WTC11 (cell line): Measurements from ENCODE around the gene ZXDC. TPM values are rescaled to one million over a fixed set of nuclear protein-coding genes. Genes with fewer than 3 reads are reported as not detected.

ENCODE experiments used
- ATAC-seq: fragments of 200-7000 bp; cut with Tn5 transposase; 2 replicates; pipeline ENCODE4 v1.10.0; 2021; ENCODE audit warnings: mild to moderate bottlenecking, moderate library complexity
- CTCF ChIA-PET: fragments of 300-600 bp; sonication (Branson Sonifier 250); formaldehyde crosslinking; loops from one replicate; lab custom pipeline; 2021; ENCODE audit warnings: antibody characterized with exemption; lab: Charles Lee
- POLR2A ChIA-PET: fragments of 350-600 bp; sonication (Branson Sonifier 250); formaldehyde crosslinking; loops from one replicate; lab custom pipeline; 2021; ENCODE audit warnings: antibody characterized with exemption; lab: Charles Lee
- DNase-seq: peaks from one replicate; pipeline ENCODE4 v3.0.0; 2021; ENCODE audit warnings: low spot score
- H3K27ac Mint-ChIP-seq: 2 replicates; pipeline ENCODE4 v1.8.0; 2021; ENCODE audit warnings: mixed read lengths
- H3K27me3 Mint-ChIP-seq: 2 replicates; pipeline ENCODE4 v1.8.0; 2021; ENCODE audit warnings: low read depth, mild to moderate bottlenecking, moderate library complexity, mixed read lengths
- H3K36me3 Mint-ChIP-seq: 2 replicates; pipeline ENCODE4 v1.8.0; 2021; ENCODE audit warnings: mixed read lengths
- H3K4me1 Mint-ChIP-seq: 2 replicates; pipeline ENCODE4 v1.8.0; 2022; ENCODE audit warnings: mixed read lengths
- H3K4me3 Mint-ChIP-seq: 2 replicates; pipeline ENCODE4 v1.8.0; 2021; ENCODE audit warnings: mild to moderate bottlenecking, moderate library complexity, mixed read lengths
- H3K9me3 Mint-ChIP-seq: 2 replicates; pipeline ENCODE4 v1.8.0; 2021; ENCODE audit warnings: mixed read lengths
- ATF1 ChIP-seq: sonication (generic); formaldehyde crosslinking; IDR thresholded peaks from 2 replicates; pipeline ENCODE4 v1.8.1; 2023; ENCODE audit warnings: mild to moderate bottlenecking, moderate library complexity, missing genetic modification reagents
- CREM ChIP-seq: sonication (generic); formaldehyde crosslinking; IDR thresholded peaks from 2 replicates; pipeline ENCODE4 v1.8.1; 2022; ENCODE audit warnings: mild to moderate bottlenecking, missing genetic modification reagents, moderate library complexity
- FOXK1 ChIP-seq: sonication (generic); formaldehyde crosslinking; IDR thresholded peaks from 2 replicates; pipeline ENCODE4 v1.8.0; 2022; ENCODE audit warnings: mild to moderate bottlenecking, moderate library complexity, missing genetic modification reagents
- NR3C1 ChIP-seq: sonication (generic); formaldehyde crosslinking; conservative IDR thresholded peaks from 2 replicates; pipeline ENCODE4 v1.8.1; 2023; ENCODE audit warnings: low read depth, mild to moderate bottlenecking, missing genetic modification reagents
- RORB ChIP-seq: fragments of 250-450 bp; sonication (Bioruptor Pico); IDR thresholded peaks from 2 replicates; pipeline ENCODE4 v1.9.0; 2021; ENCODE audit warnings: mild to moderate bottlenecking
- TCF7 ChIP-seq: sonication (generic); formaldehyde crosslinking; IDR thresholded peaks from 2 replicates; pipeline ENCODE4 v1.8.0; 2022; ENCODE audit warnings: mild to moderate bottlenecking, low read depth, missing genetic modification reagents, moderate library complexity
- TEAD1 ChIP-seq: sonication (generic); formaldehyde crosslinking; IDR thresholded peaks from 2 replicates; pipeline ENCODE4 v1.8.0; 2022; ENCODE audit warnings: mild to moderate bottlenecking, missing genetic modification reagents
- ZNF232 ChIP-seq: sonication (generic); formaldehyde crosslinking; IDR thresholded peaks from 2 replicates; pipeline ENCODE4 v1.8.0; 2022; ENCODE audit warnings: mild to moderate bottlenecking, missing genetic modification reagents
- ZNF317 ChIP-seq: sonication (generic); formaldehyde crosslinking; IDR thresholded peaks from 2 replicates; pipeline ENCODE4 v1.8.1; 2023; ENCODE audit warnings: low read depth, mild to moderate bottlenecking, moderate library complexity, missing genetic modification reagents, borderline replicate concordance
- total RNA-seq: library from RNA; stranded (reverse); gene quantifications from 3 replicates; pipeline ENCODE4 v1.2.3, GENCODE V29; 2021
- TF ChIP-seq, protein P1 (sequence below): fragments of 250-450 bp; sonication (Bioruptor Pico); IDR thresholded peaks from 2 replicates; pipeline ENCODE4 v2.1.2; 2022; ENCODE audit warnings: mild to moderate bottlenecking, moderate library complexity
- TF ChIP-seq, protein P2 (sequence below): sonication (generic); formaldehyde crosslinking; IDR thresholded peaks from 2 replicates; pipeline ENCODE4 v1.8.1; 2023; ENCODE audit warnings: mild to moderate bottlenecking, missing genetic modification reagents, moderate library complexity
- TF ChIP-seq, protein P3 (sequence below): sonication (generic); formaldehyde crosslinking; IDR thresholded peaks from 2 replicates; pipeline ENCODE4 v1.8.1; 2023; ENCODE audit warnings: mild to moderate bottlenecking, missing genetic modification reagents
- TF ChIP-seq, protein P4 (sequence below): sonication (generic); formaldehyde crosslinking; IDR thresholded peaks from 2 replicates; pipeline ENCODE4 v1.8.1; 2023; ENCODE audit warnings: mild to moderate bottlenecking, moderate library complexity, missing genetic modification reagents
- TF ChIP-seq, protein P5 (sequence below): fragments of 250-450 bp; sonication (Bioruptor Pico); IDR thresholded peaks from 2 replicates; pipeline ENCODE4 v1.9.0; 2021; ENCODE audit warnings: mild to moderate bottlenecking
- TF ChIP-seq, protein P6 (sequence below): sonication (generic); formaldehyde crosslinking; IDR thresholded peaks from 2 replicates; pipeline ENCODE4 v1.8.1; 2022; ENCODE audit warnings: mild to moderate bottlenecking, moderate library complexity, missing genetic modification reagents
- TF ChIP-seq, protein P7 (sequence below): fragments of 250-450 bp; sonication (Bioruptor Pico); IDR thresholded peaks from 2 replicates; pipeline ENCODE4 v1.9.0; 2021; ENCODE audit warnings: mild to moderate bottlenecking
- TF ChIP-seq, protein P8 (sequence below): sonication (generic); formaldehyde crosslinking; IDR thresholded peaks from 2 replicates; pipeline ENCODE4 v1.8.1; 2022; ENCODE audit warnings: mild to moderate bottlenecking, missing genetic modification reagents, moderate library complexity, borderline replicate concordance

ZXDC gene
- total RNA-seq, 1 experiment from 2014 or later: 34.7 TPM

DNA sequence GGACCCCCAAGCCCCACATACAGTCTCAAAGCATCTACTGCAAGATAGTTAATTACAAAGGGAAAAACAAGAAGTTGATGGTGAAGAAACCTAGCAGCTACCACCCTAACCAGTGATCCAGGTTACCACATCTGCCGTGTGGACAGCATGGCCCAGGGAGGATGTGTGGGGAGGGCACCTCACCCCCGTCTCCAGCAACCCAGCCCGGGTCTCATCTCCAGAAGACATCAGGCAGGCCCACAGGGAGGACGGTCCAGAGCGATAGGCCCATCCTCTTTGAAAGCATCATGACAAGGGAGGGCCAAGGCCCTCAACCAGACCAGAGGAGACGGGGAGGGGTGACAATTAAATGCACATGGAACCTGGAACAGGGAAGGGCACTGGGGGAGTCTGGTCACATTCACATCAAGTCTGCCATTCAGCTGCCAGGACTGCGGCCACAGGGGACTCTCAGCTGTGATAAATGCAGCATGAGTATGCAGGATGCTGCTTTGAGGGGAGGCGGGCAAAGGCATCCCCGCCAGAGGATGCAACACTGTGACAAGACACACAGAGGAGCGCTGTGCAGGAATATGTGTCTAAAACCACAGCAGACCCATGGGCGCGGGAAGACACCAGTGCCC lies 18.8 kb downstream of the ZXDC start:
- TF ChIP-seq TEAD1 (CRISPR knock-in tag) (no peak), CREM (CRISPR knock-in tag) (no peak), NR3C1 (no peak)
- TF ChIP-seq, protein P1, sequence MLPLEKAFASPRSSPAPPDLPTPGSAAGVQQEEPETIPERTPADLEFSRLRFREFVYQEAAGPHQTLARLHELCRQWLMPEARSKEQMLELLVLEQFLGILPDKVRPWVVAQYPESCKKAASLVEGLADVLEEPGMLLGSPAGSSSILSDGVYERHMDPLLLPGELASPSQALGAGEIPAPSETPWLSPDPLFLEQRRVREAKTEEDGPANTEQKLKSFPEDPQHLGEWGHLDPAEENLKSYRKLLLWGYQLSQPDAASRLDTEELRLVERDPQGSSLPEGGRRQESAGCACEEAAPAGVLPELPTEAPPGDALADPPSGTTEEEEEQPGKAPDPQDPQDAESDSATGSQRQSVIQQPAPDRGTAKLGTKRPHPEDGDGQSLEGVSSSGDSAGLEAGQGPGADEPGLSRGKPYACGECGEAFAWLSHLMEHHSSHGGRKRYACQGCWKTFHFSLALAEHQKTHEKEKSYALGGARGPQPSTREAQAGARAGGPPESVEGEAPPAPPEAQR (CRISPR knock-in tag): no peak
- TF ChIP-seq, protein P2, sequence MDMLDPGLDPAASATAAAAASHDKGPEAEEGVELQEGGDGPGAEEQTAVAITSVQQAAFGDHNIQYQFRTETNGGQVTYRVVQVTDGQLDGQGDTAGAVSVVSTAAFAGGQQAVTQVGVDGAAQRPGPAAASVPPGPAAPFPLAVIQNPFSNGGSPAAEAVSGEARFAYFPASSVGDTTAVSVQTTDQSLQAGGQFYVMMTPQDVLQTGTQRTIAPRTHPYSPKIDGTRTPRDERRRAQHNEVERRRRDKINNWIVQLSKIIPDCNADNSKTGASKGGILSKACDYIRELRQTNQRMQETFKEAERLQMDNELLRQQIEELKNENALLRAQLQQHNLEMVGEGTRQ (CRISPR knock-in tag): no peak
- peak; percentile 5 for DNase-seq
- no peak for ATAC-seq
- Mint-ChIP-seq H3K27me3 (no peaks in the 10 kb centered on the region), H3K9me3 (no peaks in the 10 kb centered on the region), H3K27ac (peak overlapping the region; percentile 19; the same call in 1 of the 2 replicates), H3K36me3 (peaks cover 66% of the 10 kb centered on the region), H3K4me1 (no peaks in the 10 kb centered on the region), H3K4me3 (no peak overlapping the region)
- POLR2A ChIA-PET: interaction anchor here (1.2 kb wide), 1 partner anchor 18 kb away, joined by 4 read pairs; the partner anchor contains the start of gene ZXDC
- CTCF ChIA-PET: no interaction called here

DNA sequence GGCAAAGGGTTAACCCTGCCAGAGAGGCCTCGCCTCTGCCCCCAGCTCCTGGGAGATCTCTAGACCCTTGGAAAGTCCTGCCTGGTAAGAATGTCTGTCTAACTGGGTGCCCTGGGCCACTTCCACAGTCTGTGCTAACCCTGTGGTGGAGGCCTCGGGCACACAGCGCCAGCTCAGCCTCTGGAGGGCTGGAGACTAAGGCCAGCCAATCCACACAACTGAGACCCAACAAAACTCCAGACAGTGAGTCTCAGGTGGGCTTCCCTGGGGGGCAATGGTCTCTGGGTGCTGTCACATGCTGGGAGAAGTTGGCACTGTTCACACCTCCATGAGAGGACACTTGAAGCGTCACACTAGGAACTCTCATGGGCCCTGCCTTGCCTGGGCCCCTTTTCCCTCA lies 19.5 kb downstream of the ZXDC start:
- CTCF ChIA-PET: no interaction called here
- Mint-ChIP-seq H3K27me3 (no peaks in the 10 kb centered on the region), H3K4me3 (no peak overlapping the region), H3K4me1 (no peaks in the 10 kb centered on the region), H3K36me3 (peaks cover 66% of the 10 kb centered on the region), H3K27ac (0 out of 2 replicates have a peak overlapping the region, but pooled peaks have one; percentile 19), H3K9me3 (no peaks in the 10 kb centered on the region)
- DNase-seq (peak; percentile 4), ATAC-seq (no peak)
- TF ChIP-seq ATF1 (CRISPR knock-in tag): no peak
- no peak for TF ChIP-seq ZNF232 (CRISPR knock-in tag)
- TF ChIP-seq, protein P3, sequence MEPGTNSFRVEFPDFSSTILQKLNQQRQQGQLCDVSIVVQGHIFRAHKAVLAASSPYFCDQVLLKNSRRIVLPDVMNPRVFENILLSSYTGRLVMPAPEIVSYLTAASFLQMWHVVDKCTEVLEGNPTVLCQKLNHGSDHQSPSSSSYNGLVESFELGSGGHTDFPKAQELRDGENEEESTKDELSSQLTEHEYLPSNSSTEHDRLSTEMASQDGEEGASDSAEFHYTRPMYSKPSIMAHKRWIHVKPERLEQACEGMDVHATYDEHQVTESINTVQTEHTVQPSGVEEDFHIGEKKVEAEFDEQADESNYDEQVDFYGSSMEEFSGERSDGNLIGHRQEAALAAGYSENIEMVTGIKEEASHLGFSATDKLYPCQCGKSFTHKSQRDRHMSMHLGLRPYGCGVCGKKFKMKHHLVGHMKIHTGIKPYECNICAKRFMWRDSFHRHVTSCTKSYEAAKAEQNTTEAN (CRISPR knock-in tag): no peak
- TF ChIP-seq ZNF317: no peak
- no peak for TF ChIP-seq FOXK1 (CRISPR knock-in tag)
- POLR2A ChIA-PET: interaction anchor here (0.7 to 1.2 kb wide), 2 partner anchors 19 to 60 kb away, joined by 3 to 4 read pairs; partner anchors contain the start of gene ZXDC

DNA sequence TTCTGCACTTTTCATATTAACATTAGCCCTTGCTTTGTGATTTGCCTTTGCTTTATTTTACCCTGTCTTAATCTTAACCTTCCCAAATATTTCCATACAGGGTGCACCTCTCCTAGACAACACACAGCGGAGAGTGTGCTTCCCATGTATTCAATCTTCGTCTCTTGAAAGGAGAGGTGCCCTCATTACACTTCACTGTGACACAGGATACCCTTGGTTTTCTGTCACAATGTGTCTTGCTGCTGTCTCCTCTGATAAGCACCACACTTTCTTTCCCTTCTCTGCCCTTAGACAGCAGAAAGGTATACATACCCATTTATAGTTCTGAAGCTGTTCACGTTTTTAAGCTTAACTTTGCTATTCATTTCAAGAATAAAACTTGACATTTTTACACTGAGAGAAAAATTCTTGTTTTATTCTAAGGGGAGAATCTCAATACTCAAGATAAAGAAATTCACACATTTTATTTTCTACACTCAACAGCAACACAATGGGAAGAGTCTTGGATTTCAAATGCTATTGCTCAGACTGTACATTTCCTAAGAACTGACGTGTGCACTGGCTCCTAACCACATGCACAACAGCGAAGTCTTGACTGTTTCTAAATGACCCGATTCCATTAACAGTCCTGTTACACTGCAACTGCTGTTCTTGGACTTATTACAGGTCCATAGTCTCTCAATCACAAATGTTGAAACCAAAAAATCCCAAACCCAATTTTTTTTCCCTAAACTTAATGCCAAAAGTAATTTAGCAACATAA lies 21.1 kb downstream of the ZXDC start:
- ATAC-seq (no peak), DNase-seq (no peak)
- Mint-ChIP-seq H3K4me3 (no peak overlapping the region), H3K27ac (no peak overlapping the region), H3K36me3 (peaks cover 59% of the 10 kb centered on the region), H3K9me3 (no peaks in the 10 kb centered on the region), H3K27me3 (no peaks in the 10 kb centered on the region), H3K4me1 (no peaks in the 10 kb centered on the region)
- POLR2A ChIA-PET: no interaction called here
- CTCF ChIA-PET: no interaction called here
- TF ChIP-seq, protein P4, sequence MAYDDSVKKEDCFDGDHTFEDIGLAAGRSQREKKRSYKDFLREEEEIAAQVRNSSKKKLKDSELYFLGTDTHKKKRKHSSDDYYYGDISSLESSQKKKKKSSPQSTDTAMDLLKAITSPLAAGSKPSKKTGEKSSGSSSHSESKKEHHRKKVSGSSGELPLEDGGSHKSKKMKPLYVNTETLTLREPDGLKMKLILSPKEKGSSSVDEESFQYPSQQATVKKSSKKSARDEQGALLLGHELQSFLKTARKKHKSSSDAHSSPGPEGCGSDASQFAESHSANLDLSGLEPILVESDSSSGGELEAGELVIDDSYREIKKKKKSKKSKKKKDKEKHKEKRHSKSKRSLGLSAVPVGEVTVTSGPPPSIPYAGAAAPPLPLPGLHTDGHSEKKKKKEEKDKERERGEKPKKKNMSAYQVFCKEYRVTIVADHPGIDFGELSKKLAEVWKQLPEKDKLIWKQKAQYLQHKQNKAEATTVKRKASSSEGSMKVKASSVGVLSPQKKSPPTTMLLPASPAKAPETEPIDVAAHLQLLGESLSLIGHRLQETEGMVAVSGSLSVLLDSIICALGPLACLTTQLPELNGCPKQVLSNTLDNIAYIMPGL: no peak
- TF ChIP-seq TCF7 (CRISPR knock-in tag): no peak
- TF ChIP-seq, protein P5, sequence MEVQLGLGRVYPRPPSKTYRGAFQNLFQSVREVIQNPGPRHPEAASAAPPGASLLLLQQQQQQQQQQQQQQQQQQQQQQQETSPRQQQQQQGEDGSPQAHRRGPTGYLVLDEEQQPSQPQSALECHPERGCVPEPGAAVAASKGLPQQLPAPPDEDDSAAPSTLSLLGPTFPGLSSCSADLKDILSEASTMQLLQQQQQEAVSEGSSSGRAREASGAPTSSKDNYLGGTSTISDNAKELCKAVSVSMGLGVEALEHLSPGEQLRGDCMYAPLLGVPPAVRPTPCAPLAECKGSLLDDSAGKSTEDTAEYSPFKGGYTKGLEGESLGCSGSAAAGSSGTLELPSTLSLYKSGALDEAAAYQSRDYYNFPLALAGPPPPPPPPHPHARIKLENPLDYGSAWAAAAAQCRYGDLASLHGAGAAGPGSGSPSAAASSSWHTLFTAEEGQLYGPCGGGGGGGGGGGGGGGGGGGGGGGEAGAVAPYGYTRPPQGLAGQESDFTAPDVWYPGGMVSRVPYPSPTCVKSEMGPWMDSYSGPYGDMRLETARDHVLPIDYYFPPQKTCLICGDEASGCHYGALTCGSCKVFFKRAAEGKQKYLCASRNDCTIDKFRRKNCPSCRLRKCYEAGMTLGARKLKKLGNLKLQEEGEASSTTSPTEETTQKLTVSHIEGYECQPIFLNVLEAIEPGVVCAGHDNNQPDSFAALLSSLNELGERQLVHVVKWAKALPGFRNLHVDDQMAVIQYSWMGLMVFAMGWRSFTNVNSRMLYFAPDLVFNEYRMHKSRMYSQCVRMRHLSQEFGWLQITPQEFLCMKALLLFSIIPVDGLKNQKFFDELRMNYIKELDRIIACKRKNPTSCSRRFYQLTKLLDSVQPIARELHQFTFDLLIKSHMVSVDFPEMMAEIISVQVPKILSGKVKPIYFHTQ: no peak
- TF ChIP-seq TEAD1 (CRISPR knock-in tag): no peak
- TF ChIP-seq, protein P6, sequence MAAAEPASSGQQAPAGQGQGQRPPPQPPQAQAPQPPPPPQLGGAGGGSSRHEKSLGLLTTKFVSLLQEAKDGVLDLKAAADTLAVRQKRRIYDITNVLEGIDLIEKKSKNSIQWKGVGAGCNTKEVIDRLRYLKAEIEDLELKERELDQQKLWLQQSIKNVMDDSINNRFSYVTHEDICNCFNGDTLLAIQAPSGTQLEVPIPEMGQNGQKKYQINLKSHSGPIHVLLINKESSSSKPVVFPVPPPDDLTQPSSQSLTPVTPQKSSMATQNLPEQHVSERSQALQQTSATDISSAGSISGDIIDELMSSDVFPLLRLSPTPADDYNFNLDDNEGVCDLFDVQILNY (CRISPR knock-in tag): no peak
- TF ChIP-seq, protein P7, sequence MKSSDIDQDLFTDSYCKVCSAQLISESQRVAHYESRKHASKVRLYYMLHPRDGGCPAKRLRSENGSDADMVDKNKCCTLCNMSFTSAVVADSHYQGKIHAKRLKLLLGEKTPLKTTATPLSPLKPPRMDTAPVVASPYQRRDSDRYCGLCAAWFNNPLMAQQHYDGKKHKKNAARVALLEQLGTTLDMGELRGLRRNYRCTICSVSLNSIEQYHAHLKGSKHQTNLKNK (CRISPR knock-in tag): no peak
- no peak for TF ChIP-seq RORB (CRISPR knock-in tag)
- TF ChIP-seq, protein P8, sequence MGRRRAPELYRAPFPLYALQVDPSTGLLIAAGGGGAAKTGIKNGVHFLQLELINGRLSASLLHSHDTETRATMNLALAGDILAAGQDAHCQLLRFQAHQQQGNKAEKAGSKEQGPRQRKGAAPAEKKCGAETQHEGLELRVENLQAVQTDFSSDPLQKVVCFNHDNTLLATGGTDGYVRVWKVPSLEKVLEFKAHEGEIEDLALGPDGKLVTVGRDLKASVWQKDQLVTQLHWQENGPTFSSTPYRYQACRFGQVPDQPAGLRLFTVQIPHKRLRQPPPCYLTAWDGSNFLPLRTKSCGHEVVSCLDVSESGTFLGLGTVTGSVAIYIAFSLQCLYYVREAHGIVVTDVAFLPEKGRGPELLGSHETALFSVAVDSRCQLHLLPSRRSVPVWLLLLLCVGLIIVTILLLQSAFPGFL (CRISPR knock-in tag): no peak
